Metanephros (tissue), 2 donors: ENCODE results near the gene HTATSF1. TPM values are rescaled to one million over a fixed set of nuclear protein-coding genes. Genes with fewer than 3 reads are reported as not detected.
A peak's percentile ranks its signal among the peaks of the same experiment; 100 is the strongest.

ENCODE experiments used
- small RNA-seq: library from RNA; depleted of rRNA; stranded (forward); fragments of <200 nt; gene quantifications from one replicate; pipeline ENCODE3, GENCODE V24; 2014; ENCODE audit warnings: low replicate concordance
- total RNA-seq: library from RNA; depleted of rRNA; stranded (reverse); fragments of >200 nt; gene quantifications from one replicate; pipeline ENCODE4 v1.2.3, GENCODE V29; 2014

HTATSF1 gene, protein sequence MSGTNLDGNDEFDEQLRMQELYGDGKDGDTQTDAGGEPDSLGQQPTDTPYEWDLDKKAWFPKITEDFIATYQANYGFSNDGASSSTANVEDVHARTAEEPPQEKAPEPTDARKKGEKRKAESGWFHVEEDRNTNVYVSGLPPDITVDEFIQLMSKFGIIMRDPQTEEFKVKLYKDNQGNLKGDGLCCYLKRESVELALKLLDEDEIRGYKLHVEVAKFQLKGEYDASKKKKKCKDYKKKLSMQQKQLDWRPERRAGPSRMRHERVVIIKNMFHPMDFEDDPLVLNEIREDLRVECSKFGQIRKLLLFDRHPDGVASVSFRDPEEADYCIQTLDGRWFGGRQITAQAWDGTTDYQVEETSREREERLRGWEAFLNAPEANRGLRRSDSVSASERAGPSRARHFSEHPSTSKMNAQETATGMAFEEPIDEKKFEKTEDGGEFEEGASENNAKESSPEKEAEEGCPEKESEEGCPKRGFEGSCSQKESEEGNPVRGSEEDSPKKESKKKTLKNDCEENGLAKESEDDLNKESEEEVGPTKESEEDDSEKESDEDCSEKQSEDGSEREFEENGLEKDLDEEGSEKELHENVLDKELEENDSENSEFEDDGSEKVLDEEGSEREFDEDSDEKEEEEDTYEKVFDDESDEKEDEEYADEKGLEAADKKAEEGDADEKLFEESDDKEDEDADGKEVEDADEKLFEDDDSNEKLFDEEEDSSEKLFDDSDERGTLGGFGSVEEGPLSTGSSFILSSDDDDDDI
- total RNA-seq = 60.0 TPM

DNA sequence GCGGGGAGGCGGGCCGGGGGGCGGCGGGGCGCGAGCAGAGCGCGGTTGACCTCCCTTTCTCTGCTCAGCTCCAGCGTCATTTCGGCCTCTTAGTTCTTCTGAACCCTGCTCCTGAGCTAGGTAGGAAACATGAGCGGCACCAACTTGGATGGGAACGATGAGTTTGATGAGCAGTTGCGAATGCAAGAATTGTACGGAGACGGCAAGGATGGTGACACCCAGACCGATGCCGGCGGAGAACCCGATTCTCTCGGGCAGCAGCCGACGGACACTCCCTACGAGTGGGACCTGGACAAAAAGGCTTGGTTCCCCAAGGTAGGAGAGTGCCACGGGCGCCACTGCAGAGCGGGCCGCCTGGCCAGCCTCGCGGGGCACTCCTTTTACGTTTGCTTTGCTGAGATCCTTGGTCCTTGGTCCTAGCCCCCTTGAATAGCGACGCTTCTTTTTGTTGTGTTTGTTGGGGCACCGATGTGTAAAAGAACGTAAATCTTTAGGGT is at the start of gene HTATSF1:
HTATSF1 (plus strand) TSS at position 37 of the 497 bp plus-strand sequence; CDS start at position 130, 93 bp downstream.

DNA sequence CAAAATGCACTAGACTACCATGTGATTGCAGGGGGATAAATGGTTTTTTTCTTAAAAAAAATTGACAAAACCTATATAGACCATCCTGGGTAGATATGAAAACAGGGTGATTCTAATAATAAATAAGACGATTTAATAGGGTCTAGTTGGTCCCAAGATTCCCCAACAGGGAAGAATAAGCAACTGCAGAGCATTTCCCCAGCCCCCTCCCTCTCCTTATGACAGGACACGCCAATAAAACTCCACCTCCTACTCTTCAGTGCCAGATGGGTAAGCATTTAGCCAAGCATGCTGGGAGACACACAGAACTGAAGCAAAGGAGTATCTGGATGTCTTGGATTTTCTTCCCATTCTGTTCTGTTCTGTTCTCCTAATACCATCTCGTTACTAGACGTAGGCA is 9.7 kb upstream of the HTATSF1 start, which contains the start of gene BRS3:
BRS3 (plus strand) TSS at position 301 of the 400 bp plus-strand sequence. CDS start 168 bp downstream, outside the sequence.

DNA sequence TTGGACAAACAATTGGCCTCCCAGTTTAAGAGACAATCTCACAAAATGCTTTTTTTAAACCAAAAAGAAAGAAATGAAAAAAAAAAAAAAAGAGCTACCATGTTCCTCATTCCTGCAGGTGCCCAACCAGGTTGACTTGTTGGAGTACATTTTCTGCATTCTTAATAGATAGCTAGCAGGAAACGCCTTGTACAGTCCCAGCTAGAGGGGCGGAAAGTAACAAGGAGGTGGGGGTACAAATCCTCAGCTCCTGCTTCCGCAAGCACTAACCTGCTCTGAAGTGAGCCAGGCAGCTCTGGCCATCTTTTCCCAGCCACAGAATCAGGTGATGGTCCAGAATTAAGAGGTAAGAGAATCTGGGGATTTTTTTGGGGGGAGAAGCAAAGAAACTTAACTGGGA is 34.6 kb downstream of the HTATSF1 start, which contains the start of gene VGLL1:
VGLL1 (plus strand) TSS at position 265 of the 400 bp plus-strand sequence. CDS start 3,806 bp downstream, outside the sequence.

Small RNAs within 50 kb of the gene (small RNA-seq; reads per million reads assigned to genes)
- gene MIR934 = 0.49 reads per million, percentile 60 among the genes with 10 or more reads in this experiment

Other genes starting within 250 kb of the HTATSF1 start
- 6.2 TPM for gene MAP7D3, start 246.2 kb upstream of the HTATSF1 start, total RNA-seq
- not detected for gene ADGRG4, start 196.6 kb upstream of the HTATSF1 start, total RNA-seq
- not detected for gene BRS3, start 9.6 kb upstream of the HTATSF1 start, total RNA-seq
- 5.4 TPM for gene VGLL1, start 34.6 kb downstream of the HTATSF1 start, total RNA-seq
- 0.18 TPM for gene CD40LG, start 150.6 kb downstream of the HTATSF1 start, total RNA-seq